ENCODE data around the gene RIPK1. TPM values are rescaled to one million over a fixed set of nuclear protein-coding genes. Genes with fewer than 3 reads are reported as not detected.
"Not testable (repeated sequence)": the region's sequence is repeated elsewhere in the genome, so short reads cannot be mapped to it uniquely, and the experiment has no call there.

Gene RIPK1
- 5.3 TPM for total RNA-seq

DNA sequence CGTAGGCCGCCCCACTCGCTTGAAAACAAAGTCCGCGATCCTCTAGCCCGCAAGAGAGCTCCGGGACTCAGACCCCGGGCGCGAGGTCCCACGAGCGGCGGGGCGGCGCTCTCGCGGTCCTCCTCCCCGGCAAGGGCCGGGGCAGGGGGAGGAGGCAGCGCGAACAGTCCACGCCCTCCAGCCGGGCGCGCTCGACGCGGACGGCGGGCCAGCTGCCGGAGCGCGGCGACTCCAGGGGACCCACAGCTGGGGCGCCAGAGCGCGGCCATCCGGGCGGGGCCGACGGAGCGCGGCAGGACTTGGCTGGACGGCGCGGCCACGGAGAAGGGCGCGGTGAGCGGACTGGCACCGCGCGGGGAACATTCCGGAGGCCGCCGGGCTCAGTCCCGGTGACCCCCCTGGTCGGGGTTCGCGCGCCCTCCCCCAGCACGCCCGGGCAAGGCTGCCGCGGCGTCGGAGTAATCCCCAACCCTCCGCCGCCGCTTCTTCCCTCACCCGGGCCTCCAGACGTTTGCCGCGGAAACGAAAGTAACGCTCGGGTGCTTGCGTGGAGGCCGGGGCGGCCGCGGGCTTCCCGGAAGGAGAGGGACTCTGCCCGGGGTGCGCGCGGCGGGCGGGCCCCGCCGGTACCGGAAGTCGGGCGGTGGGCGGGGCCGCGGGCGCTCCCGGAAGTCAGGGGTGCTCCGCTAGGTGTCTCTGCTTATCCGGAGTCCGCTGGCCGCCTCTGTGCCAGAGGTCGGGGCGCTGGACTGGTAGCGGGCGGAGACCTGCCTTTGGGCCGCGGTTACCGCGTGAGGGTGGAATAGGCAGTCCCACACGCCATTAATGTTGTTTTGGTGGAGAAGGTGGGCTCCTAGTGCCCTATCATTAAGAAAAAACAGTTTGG lies at the start of gene RIPK1:
Gene RIPK1, plus strand, starts transcription at position 166 of the 886 bp plus-strand sequence. CDS start 8,330 bp downstream, outside the sequence.
- peak; percentile 87 for DNase-seq

DNA sequence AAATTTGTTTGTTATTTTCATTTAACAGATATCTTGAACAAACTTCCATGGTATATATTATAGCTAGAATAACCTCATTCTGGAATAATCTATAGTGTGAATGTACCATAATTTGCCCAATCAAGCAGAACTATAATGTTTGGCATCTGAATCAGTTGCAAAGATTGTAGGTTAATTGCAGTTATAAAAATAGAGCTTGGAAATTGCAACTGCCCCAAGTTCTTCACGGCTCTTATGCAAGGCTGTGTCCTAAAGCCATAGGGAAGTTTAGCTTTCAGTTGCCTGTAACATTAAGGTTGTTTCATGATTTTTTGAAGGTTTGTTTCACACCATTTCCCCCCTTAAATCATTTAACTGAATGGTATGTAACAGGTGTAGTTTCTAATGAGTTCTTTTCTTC lies 49.2 kb upstream of the RIPK1 start:
- no peak for DNase-seq

DNA sequence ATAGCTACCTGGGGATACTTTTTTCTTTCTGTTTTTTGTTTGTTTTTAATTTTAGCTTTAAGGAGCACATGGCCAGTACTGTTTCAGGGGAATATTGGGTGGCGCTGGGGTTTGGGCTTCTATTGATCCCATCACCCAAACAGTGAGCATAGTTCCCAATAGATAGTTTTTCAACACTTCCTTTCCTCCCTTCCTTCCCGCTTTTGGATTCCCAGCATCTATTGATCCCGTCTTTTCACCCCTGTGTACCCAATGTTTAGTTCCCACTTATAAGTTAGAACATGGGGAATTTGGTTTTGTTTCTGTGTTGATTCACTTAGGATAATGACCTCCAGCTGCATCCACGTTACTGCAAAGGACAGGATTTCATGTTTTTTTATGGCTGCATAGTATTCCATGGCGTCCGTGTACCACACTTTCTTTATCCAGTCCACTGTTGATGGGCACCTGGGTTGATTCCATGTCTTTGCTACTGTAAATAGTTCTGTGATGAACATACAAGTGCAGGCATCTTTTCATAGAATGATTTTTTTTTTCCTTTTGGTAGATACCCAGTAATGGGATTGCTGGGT lies 48.5 kb upstream of the RIPK1 start:
- DNase-seq = no peak

DNA sequence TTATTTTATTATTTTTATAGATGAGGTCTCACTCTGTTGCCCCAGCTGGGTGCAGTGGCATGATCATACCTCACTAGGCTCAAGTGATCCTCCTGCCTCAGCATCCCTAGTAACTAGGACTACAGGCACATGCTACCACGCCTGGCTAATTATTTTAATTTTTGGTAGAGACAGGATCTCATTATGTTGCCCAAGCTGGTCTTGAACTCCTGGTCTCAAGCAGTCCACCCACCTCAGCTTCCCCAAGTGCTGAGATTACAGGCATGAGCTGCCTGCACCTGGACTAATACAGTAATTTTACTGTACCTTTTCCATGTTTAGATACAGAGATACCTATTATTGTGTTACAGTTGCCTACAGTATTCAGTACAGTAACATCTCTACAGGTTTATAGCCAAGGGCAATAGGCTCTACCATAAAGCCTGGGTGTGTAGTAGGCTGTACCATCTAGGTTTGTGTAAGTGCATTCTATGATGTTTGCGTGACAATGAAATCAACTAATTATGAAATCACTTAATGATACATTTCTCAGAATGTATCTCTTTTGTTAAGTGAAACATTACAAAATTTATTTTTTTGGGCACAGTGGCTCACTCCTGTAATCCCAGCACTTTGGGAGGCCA lies 47.2 kb upstream of the RIPK1 start:
- not testable (repeated sequence) for DNase-seq

DNA sequence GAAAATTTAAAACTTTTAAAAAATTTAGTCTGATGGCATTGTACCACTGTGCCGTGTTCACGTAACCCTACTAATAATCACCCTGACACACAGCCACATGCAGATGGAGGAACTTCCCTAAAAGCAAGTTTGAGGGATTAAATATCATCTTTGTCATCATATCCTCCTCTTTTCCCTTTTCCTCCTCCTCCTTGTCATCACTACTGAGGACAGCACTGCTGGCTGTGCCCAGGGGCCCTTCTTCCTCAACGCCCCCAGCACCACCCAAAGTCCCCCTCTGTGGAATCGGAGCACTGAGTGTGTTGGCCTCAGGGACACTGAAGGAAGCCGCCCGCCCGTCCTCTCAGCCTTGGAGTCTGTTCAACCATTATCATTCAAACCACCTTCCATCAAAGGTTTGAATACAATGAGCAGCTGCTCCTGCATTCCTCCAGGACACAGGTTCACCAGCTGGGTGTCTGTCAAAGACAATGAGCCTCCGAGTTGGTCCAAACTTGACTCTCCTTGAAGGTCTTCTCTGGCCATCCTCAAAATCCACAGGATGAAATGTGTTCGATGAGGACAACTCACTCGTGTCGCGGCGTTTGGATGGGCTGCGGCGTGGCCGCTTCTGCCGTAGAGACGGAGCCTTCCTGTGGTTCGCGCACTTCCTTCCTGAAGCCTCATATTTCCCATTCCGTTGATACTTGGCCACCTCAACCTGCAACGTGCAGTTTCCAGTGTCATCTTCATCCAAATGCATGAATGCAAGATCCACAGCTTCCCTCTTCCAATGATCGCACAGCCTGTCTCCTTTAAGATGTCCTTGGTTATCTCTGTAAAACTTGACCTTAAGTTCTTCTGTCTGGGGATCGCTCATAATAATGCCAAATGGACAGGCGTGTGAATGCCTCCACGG lies 45.3 kb upstream of the RIPK1 start:
- DNase-seq = no peak

DNA sequence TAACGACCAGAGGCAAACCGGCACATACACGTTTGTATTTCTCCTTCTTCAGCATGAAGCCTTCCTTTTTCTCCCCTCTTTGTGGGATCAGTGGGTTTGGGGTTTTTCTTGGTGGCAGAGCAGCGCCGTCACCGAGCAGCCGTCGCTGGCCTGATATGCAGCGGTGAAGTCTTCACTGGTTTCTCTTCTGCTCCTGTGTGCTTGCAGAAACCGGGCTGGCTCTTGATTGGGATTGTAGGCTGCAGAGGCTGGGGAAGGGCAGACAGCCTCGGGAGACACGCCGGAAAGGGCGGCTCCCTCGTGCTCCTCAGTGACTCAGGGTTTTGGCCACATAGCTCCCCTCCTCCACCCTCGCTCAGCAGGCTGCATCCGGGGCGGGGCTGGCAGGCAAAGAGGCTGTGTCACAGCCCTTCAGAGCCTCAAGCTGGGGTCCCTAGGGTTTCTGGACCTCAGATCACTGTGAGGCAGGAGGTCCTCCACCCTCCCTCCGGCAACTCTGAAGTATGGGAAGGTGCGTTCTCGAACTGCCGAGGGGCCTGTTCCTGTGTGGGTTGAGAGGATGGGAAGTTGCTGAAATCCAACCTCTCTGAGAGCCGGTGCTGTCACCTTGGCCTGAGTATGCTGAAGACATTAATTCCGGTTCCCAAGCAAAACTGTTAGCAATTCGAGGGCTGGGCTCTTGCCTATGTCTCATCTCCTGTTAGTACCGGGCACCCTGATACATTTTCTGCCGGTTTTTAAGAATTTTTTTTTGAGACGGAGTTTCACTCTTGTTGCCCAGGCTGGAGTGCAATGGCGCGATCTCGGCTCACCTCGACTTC lies 44.4 kb upstream of the RIPK1 start:
- DNase-seq = peak; percentile 36

DNA sequence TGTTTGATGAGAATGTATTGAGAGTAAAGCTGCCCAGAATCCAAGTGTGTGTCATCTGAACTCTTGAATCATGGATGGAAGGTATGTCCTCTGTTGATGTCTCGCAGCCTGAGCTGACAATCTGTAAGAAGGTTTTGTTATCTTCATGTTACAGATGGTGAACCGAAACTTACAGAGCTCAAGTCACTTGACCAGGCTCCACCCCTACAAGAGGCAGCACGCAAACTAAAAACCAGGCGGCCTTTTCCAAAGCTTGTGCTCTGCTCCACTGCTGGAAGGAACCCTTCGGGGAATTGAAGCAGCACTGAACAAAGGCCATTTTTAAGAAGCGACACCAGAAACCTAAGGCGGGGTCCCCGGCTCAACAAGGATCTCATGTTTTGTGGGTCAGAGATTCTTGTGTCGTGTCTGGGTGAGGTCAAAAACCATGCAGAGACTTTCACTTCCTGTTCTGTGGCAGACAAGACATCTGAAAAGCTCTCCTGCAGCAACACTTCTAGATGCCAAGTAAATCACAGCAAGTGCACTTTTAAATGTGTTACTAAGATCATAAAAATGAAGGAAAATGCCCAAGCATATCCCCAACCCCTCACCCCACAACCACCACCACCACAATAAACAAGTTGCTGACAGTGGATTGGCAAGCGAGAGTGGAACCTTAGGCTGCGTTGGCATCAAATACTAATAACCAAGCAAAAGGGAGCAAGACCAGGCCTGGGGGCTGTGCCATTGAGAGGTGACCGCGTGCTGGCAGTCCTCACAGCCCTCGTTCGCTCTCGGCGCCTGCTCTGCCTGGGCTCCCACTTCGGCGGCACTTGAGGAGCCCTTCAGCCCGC lies 41.3 kb upstream of the RIPK1 start:
- no peak for DNase-seq

DNA sequence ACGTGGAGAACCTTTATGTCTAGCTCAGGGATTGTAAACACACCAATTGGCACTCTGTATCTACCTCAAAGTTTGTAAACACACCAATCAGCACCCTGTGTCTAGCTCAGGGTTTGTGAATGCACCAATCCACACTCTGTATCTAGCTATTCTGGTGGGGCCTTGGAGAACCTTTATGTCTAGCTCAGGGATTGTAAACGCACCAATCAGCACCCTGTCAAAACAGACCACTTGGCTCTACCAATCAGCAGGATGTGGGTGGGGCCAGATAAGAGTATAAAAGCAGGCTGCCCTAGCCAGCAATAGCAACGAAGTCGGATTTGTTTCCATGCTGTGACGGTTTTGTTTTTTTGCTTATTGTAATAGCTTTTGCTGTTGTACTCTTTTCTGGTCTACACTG lies 40.1 kb upstream of the RIPK1 start:
- DNase-seq = not testable (repeated sequence)

DNA sequence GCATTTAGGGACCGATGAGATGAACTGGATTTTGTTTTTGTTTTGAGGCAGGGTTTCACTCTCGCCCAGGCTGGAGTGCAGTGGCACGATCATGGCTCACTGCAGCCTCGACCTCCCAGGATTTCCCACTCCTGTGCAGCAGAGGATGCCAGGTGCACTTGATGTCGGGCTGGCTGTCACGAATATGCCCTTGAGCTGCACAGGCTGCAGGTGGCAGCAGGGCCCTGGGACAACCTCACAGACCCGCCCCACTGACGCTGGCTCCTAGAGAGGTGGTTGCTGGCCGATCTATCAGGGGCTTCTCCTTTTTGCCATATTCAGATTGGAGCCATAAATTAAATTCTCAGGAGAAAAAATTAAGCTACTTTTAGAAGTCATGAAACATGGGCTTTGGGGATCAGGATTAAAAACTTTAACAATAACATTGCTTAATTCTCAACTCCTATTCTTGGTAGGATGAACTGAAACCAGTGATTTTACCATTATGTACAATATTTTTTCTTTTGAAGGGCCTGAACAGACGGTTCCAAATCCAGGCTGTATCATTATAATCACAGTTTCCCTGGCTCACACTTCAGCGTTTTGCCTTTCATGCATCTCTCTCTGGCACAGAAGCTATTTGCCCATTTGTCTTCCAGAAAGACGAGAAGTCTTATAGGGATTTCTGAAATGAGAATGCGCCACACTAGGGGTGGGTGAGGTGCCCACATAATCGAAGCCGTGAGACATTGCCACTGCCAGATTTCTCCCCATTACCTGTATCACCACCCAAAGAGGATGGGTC lies 36.2 kb upstream of the RIPK1 start:
- DNase-seq = no peak

DNA sequence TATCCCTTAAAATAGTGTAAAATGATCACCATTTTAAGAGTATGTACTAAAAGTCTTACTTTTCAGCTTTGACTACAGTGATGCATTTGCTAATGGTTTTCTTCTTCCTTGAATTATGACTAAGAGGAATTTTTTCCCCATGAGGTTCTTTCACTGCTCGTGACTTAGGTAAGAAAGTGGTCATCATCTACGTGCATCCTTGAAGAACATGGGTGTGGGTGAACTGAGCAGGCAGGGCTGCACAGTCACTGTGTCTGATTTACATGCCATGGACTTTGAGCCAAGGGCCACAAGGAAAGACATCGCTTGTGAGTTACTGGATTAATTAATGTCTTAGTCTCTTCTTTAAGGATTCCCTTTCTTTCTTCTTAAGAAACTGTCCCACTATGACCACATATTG lies 35.3 kb upstream of the RIPK1 start:
- DNase-seq = no peak

DNA sequence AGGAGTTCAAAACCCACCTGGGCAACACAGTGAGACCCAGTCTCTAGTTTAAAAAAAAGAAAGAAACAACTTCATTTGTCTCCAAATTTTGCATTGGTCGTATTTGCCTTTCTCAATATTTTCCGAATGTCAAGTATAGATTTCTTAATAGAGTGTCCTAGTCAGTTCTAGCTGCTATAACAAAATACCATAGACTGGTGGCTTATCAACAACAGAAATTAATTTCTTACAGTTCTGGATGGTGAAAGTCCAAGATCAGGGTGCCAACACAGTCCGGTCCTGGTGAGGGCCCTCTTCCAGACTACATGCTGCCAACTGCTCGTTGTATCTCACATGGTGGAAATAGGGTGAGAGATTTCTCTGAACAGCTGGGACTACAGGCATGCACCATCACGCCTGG lies 34.6 kb upstream of the RIPK1 start:
- DNase-seq = no peak

DNA sequence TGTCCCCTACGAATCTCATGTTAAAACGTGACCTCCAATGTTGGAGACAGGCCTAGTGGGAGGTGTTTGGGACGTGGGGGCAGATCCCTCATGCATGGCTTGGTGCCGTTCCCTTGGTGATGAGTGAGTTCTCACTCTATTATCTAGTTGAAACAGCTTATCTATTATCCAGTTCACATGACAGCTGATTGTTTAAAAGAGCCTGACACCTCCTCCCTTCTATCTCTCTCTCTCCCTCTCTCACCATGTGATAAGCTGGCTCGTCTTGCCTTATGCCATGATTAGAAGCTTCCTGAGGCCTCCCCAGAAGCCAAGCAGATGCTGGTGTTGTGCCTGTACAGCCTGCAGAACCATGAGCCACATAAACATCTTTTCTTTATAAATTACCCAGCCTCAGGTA lies 32.9 kb upstream of the RIPK1 start:
- DNase-seq = no peak

DNA sequence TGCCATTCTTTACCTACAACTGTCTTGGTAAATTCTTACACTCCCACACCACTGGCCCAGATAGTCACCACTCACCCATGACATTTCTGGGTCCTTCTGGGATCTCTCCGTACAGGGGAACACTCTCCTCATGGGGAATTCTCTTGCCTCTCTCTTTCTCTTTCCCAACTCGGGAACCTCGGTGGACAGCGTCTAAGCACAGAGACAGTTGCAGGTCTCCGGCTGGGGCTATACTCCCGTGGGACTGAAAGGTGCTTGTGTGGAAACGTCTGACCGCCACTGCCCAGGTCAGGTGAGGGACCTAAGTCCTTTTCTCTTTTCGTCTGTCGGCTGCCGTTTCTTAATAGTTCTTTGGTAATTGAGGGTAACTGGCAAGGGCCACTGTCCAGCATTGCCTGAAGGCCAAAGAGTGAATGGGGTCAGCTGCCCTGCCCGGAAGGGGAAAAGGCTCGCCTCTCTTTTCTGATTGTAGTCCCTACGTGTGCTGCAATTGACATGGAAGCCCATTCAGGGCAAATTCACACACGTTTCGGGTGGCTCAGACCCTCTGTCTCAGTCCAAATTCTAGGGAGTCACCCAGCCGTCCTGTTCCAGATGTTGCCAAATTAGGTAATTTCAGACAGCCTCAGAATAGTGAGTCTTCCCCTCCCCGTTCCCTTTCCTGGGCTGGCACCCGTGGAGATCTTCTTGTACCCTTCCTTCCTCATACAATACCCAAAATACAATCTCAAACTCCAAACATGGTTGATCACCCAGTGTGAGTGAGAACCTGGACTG lies 31.2 kb upstream of the RIPK1 start:
- no peak for DNase-seq

DNA sequence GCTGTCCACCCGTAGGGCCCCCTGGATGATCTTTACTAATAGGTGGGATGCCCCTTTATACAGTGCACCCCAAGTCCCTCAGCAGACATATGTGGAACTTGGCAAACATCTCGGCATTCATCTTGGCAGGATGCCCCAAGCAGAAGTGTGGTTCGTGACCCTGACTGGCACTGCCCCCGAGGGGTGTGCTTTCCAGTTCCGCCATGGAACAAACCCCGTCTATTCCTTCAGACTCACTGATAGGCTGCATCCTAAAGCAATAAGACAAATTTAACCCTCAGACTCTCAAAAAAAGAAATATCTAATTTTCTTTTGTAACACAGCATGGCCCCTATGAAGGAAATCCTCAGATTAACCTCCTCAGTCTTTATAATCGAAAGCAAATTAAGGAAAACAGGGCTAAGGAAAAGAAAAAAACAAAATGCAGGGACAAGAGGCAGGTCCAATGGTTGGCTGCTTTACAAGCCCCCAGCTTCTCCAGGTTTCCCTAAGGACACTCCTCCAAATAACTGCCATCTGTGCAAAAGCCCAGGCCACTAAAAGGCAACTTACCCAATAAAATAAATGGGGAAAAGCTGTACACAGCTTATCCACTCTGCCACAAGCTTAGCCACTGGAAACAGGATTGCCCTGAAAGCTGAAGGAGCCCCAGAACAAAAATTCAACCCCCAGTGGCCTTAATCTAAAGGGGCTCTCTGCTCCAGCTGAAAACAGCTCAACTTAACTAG lies 30.5 kb upstream of the RIPK1 start:
- no peak for DNase-seq

DNA sequence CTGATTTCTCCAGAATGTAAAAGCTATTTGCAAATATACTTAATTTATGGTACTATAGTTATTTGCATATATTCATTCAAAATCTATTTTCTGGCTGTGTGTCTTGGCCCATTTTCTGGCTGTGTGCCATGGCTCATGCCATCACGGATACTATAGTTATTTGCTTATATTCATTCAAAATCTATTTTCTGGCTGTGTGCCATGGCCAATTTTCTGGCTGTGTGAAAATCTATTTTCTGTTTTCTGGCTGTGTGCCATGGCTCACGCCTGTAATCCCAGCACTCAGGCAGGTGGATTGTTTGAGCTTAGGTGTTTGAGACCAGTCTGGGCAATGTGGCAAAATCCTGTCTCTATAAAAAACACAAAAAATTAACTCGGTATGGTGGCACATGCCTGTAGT lies 28.9 kb upstream of the RIPK1 start:
- no peak for DNase-seq

DNA sequence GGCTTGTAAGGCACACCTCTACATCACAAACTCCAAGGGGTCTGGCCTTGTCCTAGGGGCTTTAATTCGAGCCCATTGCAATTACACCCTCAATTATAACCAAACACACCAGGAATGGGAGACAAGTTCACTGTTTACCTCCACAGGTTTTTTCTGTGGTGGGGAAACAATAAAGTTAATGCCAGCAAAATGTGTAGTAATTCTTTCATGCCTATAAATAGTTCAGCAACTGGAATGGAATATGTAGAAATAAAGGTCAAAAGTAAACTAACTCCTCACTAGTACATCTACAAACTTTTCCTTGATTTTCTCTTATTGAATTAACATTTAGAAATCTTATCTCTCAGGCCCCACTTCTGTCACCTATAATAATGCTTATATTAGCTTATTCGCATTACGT lies 27.1 kb upstream of the RIPK1 start:
- DNase-seq = no peak

DNA sequence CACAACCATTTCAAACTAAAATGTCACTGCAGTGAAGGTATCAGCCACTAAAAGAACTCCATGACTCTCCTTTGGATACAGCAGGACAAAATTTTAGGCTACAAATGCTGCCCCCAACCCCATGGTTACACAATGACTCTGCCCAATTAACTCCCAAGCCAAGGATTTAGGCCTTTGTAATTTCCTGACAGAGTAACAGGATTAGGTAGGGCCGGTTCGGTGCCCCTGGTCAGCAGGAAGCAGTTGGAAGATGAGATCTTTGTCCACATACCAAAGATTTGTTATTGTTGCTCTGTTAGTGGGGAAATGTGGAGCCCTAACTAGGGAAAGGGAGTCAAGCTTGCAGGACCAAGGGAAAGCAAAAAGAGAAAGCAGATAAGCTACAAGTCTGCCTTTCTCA lies 26.7 kb upstream of the RIPK1 start:
- no peak for DNase-seq

DNA sequence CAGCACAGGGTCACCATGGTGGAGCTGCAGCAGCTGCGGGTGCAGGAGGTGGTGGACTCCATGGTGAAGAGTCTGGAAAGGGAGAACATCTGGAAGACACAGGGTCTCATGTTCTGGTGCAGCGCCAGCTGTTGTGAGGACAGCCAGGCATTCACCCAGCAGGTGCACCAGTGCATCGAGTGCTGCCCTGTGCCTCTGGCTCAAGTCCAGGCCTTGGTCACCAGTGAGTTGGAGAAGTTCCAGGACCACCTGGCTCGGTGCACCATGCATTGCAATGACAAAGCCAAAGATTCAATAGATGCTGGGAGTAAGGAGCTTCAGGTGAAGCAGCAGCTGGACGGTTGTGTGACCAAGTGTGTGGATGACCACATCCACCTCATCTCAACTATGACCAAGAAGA lies 22.9 kb upstream of the RIPK1 start:
- no peak for DNase-seq
